ENCODE data around the gene CD4. TPM values are rescaled to one million over a fixed set of nuclear protein-coding genes. Genes with fewer than 3 reads are reported as not detected.
A peak's percentile ranks its signal among the peaks of the same experiment; 100 is the strongest.
"Not testable (repeated sequence)": the region's sequence is repeated elsewhere in the genome, so short reads cannot be mapped to it uniquely, and the experiment has no call there.

CD4 gene
- total RNA-seq, 1 donor from 2014 or later = not detected

- Histone ChIP-seq H3K36me3 (ENCODE audit: control insufficient read depth, insufficient read depth, low read length) (peaks cover 20% of the 10 kb centered on the region), H3K27me3 (ENCODE audit: control insufficient read depth, insufficient read depth, low read length) (no peaks in the 10 kb centered on the region), H3K4me3 (ENCODE audit: low read depth, low read length) (peak overlapping the region; percentile 91)
- peak; percentile 93 for TF ChIP-seq CTCF (IDR thresholded peaks at IDR 0.05; ENCODE audit: insufficient read depth, low read length, severe bottlenecking)
- FAIRE-seq = peak; percentile 36
- peak; percentile 61 for DNase-seq (ENCODE audit: low read depth)
Observed at GRCh38 chr12:6869049-6870021, 80.0 kb downstream of the CD4 start.

GRCh38 chr12:6870304-6870703 lies 81.0 kb downstream of the CD4 start:
- H3K27me3 ChIP-seq (ENCODE audit: control insufficient read depth, insufficient read depth, low read length); FAIRE-seq; DNase-seq (ENCODE audit: low read depth); H3K4me3 ChIP-seq (ENCODE audit: low read depth, low read length): not testable (repeated sequence)
- H3K36me3 ChIP-seq (ENCODE audit: control insufficient read depth, insufficient read depth, low read length) = peaks cover 17% of the 10 kb centered on the region

Other genes with a start within 250 kb of the CD4 start
- 0.51 and 0.53 TPM in 2 replicates for gene IFFO1, start 233.5 kb upstream of the CD4 start, total RNA-seq
- 26.5 and 33.4 TPM in 2 replicates for gene NOP2, start 221.2 kb upstream of the CD4 start, total RNA-seq
- gene CHD4, start 182.1 kb upstream of the CD4 start, total RNA-seq = 107 and 121 TPM in 2 replicates
- gene LPAR5, start 153.6 kb upstream of the CD4 start, total RNA-seq = 2.1 and 4.1 TPM in 2 replicates
- gene ACRBP, start 142.1 kb upstream of the CD4 start, total RNA-seq = under 0.01 and 0.51 TPM in 2 replicates
- gene ING4, start 126.4 kb upstream of the CD4 start, total RNA-seq = 15.3 and 22.0 TPM in 2 replicates
- 5.3 and 7.0 TPM in 2 replicates for gene ZNF384, start 100.2 kb upstream of the CD4 start, total RNA-seq
- gene PIANP, start 88.7 kb upstream of the CD4 start, total RNA-seq = not detected in 2 replicates
- 63.7 and 86.0 TPM in 2 replicates for gene COPS7A, start 65.5 kb upstream of the CD4 start, total RNA-seq
- gene MLF2, start 36.4 kb upstream of the CD4 start, total RNA-seq = 136 and 180 TPM in 2 replicates
- gene PTMS, start 23.2 kb upstream of the CD4 start, total RNA-seq = 17.6 and 35.3 TPM in 2 replicates
- not detected in 2 replicates for gene LAG3, start 17.0 kb upstream of the CD4 start, total RNA-seq
- gene GPR162, start 32.3 kb downstream of the CD4 start, total RNA-seq = not detected in 2 replicates
- 11.3 and 20.0 TPM in 2 replicates for gene P3H3, start 38.9 kb downstream of the CD4 start, total RNA-seq
- gene GNB3, start 51.4 kb downstream of the CD4 start, total RNA-seq = 0.38 and 0.53 TPM in 2 replicates
- 0.26 and 0.51 TPM in 2 replicates for gene CDCA3, start 61.8 kb downstream of the CD4 start, total RNA-seq
- 45.0 and 46.9 TPM in 2 replicates for gene USP5, start 62.6 kb downstream of the CD4 start, total RNA-seq
- gene TPI1, start 78.0 kb downstream of the CD4 start, total RNA-seq = 1,194 and 1,306 TPM in 2 replicates
- 7.9 and 12.5 TPM in 2 replicates for gene SPSB2, start 83.8 kb downstream of the CD4 start, total RNA-seq
- 11.6 and 12.8 TPM in 2 replicates for gene LRRC23, start 115.3 kb downstream of the CD4 start, total RNA-seq
- gene ENO2, start 125.1 kb downstream of the CD4 start, total RNA-seq = 9.0 and 10.0 TPM in 2 replicates
- 4.9 and 7.1 TPM in 2 replicates for gene ATN1, start 138.4 kb downstream of the CD4 start, total RNA-seq
- not detected in 2 replicates for gene RNU7-1, start 154.3 kb downstream of the CD4 start, total RNA-seq
- 92.2 and 161 TPM in 2 replicates for gene C12orf57, start 154.5 kb downstream of the CD4 start, total RNA-seq
- 10.9 and 12.4 TPM in 2 replicates for gene PTPN6, start 161.8 kb downstream of the CD4 start, total RNA-seq
- gene PHB2, start 181.1 kb downstream of the CD4 start, total RNA-seq = 83.7 and 189 TPM in 2 replicates
- 68.2 and 68.4 TPM in 2 replicates for gene EMG1, start 181.4 kb downstream of the CD4 start, total RNA-seq
- 7.9 and 13.3 TPM in 2 replicates for gene LPCAT3, start 228.9 kb downstream of the CD4 start, total RNA-seq